Myocyte (in vitro differentiated cells): Measurements from ENCODE around the gene TRIM15. TPM values are rescaled to one million over a fixed set of nuclear protein-coding genes. Genes with fewer than 3 reads are reported as not detected.

Source experiments
- DNase-seq: peaks from one replicate; pipeline ENCODE4 v3.0.0-alpha.2; 2012; ENCODE audit warnings: low read depth
- total RNA-seq: library from RNA; depleted of rRNA; stranded (reverse); fragments of >200 nt; gene quantifications from 2 replicates; pipeline ENCODE4 v1.2.3, GENCODE V29; 2014

TRIM15 gene
- total RNA-seq, 1 donor from 2014 or later: not detected

GRCh38 chr6:30144811-30145210, 18.5 kb upstream of the TRIM15 start:
- DNase-seq: no peak

GRCh38 chr6:30145818-30146217, 17.5 kb upstream of the TRIM15 start:
- no peak for DNase-seq

GRCh38 chr6:30147096-30147495, 16.2 kb upstream of the TRIM15 start:
- no peak for DNase-seq

GRCh38 chr6:30149234-30149633, 14.1 kb upstream of the TRIM15 start:
- no peak for DNase-seq

GRCh38 chr6:30149858-30150550, 13.3 kb upstream of the TRIM15 start:
- DNase-seq: no peak

GRCh38 chr6:30150671-30151395, 12.5 kb upstream of the TRIM15 start:
- peak; percentile 94 for DNase-seq

GRCh38 chr6:30151580-30151979, 11.8 kb upstream of the TRIM15 start:
- DNase-seq: no peak

GRCh38 chr6:30152016-30152673, 11.2 kb upstream of the TRIM15 start:
- DNase-seq: no peak

- DNase-seq: no peak
Measured at GRCh38 chr6:30152910-30153610, 10.3 kb upstream of the TRIM15 start.

- no peak for DNase-seq
Measured at GRCh38 chr6:30154061-30154460, 9.3 kb upstream of the TRIM15 start.

GRCh38 chr6:30154709-30155519, 8.4 kb upstream of the TRIM15 start:
- peak; percentile 71 for DNase-seq

GRCh38 chr6:30155520-30156261, 7.7 kb upstream of the TRIM15 start:
- no peak for DNase-seq

- DNase-seq: peak; percentile 45
Measured at GRCh38 chr6:30156262-30156599, 7.1 kb upstream of the TRIM15 start.

GRCh38 chr6:30156774-30157173, 6.6 kb upstream of the TRIM15 start:
- DNase-seq: no peak

- no peak for DNase-seq
Measured at GRCh38 chr6:30157581-30157980, 5.8 kb upstream of the TRIM15 start.

- DNase-seq: no peak
Measured at GRCh38 chr6:30157999-30158398, 5.3 kb upstream of the TRIM15 start.

GRCh38 chr6:30158475-30159040, 4.8 kb upstream of the TRIM15 start:
- no peak for DNase-seq

GRCh38 chr6:30160008-30160784, 3.1 kb upstream of the TRIM15 start:
- no peak for DNase-seq
